ENCODE data around the gene CCDC87.
A peak's percentile ranks its signal among the peaks of the same experiment; 100 is the strongest.

CCDC87 gene

GRCh38 chr11:66580803-66581202, 12.1 kb downstream of the CCDC87 start:
- no peak for DNase-seq

GRCh38 chr11:66579017-66579606, 13.8 kb downstream of the CCDC87 start:
- DNase-seq: peak; percentile 83

GRCh38 chr11:66570850-66571180, 22.0 kb downstream of the CCDC87 start:
- DNase-seq: no peak

- no peak for DNase-seq
Observed at GRCh38 chr11:66570079-66570849, 22.6 kb downstream of the CCDC87 start.

GRCh38 chr11:66569076-66569475, 23.8 kb downstream of the CCDC87 start:
- DNase-seq: no peak

- peak; percentile 74 for DNase-seq
Observed at GRCh38 chr11:66568124-66568916, 24.5 kb downstream of the CCDC87 start, which contains the start of gene CTSF. TSS of gene CTSF (minus strand) at chr11:66568606. CDS start at chr11:66568486, 120 bp downstream.

- no peak for DNase-seq
Observed at GRCh38 chr11:66567787-66568123, 25.1 kb downstream of the CCDC87 start.

- DNase-seq: no peak
Observed at GRCh38 chr11:66566221-66566620, 26.6 kb downstream of the CCDC87 start.

GRCh38 chr11:66564984-66565383, 27.9 kb downstream of the CCDC87 start:
- DNase-seq: no peak

GRCh38 chr11:66564538-66564937, 28.3 kb downstream of the CCDC87 start:
- DNase-seq: no peak

GRCh38 chr11:66563832-66564231, 29.0 kb downstream of the CCDC87 start:
- DNase-seq: no peak

GRCh38 chr11:66562907-66563583, 29.8 kb downstream of the CCDC87 start:
- DNase-seq: no peak

- DNase-seq: no peak
Observed at GRCh38 chr11:66562275-66562674, 30.6 kb downstream of the CCDC87 start.

- DNase-seq: no peak
Observed at GRCh38 chr11:66561975-66562248, 31.0 kb downstream of the CCDC87 start.

GRCh38 chr11:66561178-66561974, 31.5 kb downstream of the CCDC87 start:
- no peak for DNase-seq

- no peak for DNase-seq
Observed at GRCh38 chr11:66559866-66560676, 32.8 kb downstream of the CCDC87 start.

- DNase-seq: peak; percentile 48
Observed at GRCh38 chr11:66559142-66559865, 33.6 kb downstream of the CCDC87 start.

- no peak for DNase-seq
Observed at GRCh38 chr11:66557733-66558326, 35.0 kb downstream of the CCDC87 start.

- DNase-seq: no peak
Observed at GRCh38 chr11:66556086-66556485, 36.8 kb downstream of the CCDC87 start.

GRCh38 chr11:66555416-66555815, 37.4 kb downstream of the CCDC87 start:
- no peak for DNase-seq

GRCh38 chr11:66554602-66555001, 38.3 kb downstream of the CCDC87 start:
- DNase-seq: no peak
